Endodermal cell (in vitro differentiated cells): ENCODE results near the gene AIFM2. TPM values are rescaled to one million over a fixed set of nuclear protein-coding genes. Genes with fewer than 3 reads are reported as not detected.
A peak's percentile ranks its signal among the peaks of the same experiment; 100 is the strongest.

ENCODE experiments used
- DNase-seq: peaks from one replicate; pipeline ENCODE4 v3.0.0-alpha.2; 2017
- H3K27ac ChIP-seq: 2 replicates; pipeline ENCODE4 v1.5.1; 2013; ENCODE audit warnings: mild to moderate bottlenecking, low read depth, low read length, moderate library complexity
- H3K27me3 ChIP-seq: 2 replicates; pipeline ENCODE4 v1.6.1; 2013; ENCODE audit warnings: mild to moderate bottlenecking, low read length, moderate library complexity; ENCODE audit not compliant: insufficient read depth, control insufficient read depth, poor library complexity, severe bottlenecking
- H3K36me3 ChIP-seq: 2 replicates; pipeline ENCODE4 v1.7.0; 2013; ENCODE audit warnings: mild to moderate bottlenecking, low read length, moderate library complexity; ENCODE audit not compliant: control insufficient read depth, insufficient read depth
- H3K4me1 ChIP-seq: one replicate; pipeline ENCODE4 v1.7.0; 2013; ENCODE audit warnings: low read length; ENCODE audit not compliant: control insufficient read depth, insufficient read depth
- H3K4me3 ChIP-seq: 2 replicates; pipeline ENCODE4 v1.5.1; 2013; ENCODE audit warnings: mild to moderate bottlenecking, low read length, moderate library complexity
- H3K9ac ChIP-seq: 2 replicates; pipeline ENCODE4 v1.6.1; 2013; ENCODE audit warnings: mild to moderate bottlenecking, low read length, moderate library complexity; ENCODE audit not compliant: poor library complexity, severe bottlenecking; ENCODE audit errors: extremely low read depth
- H3K9me3 ChIP-seq: 2 replicates; pipeline ENCODE4 v1.6.1; 2013; ENCODE audit warnings: mild to moderate bottlenecking, low read length, moderate library complexity; ENCODE audit not compliant: control insufficient read depth
- H3K27ac Mint-ChIP-seq: 2 replicates; pipeline ENCODE4 v1.8.0; 2020; ENCODE audit warnings: mixed read lengths
- H3K27me3 Mint-ChIP-seq: 2 replicates; pipeline ENCODE4 v1.8.0; 2021; ENCODE audit warnings: mild to moderate bottlenecking, mixed read lengths; ENCODE audit not compliant: insufficient read depth
- H3K36me3 Mint-ChIP-seq: 2 replicates; pipeline ENCODE4 v1.8.0; 2020; ENCODE audit warnings: low read depth, mixed read lengths
- H3K4me1 Mint-ChIP-seq: 2 replicates; pipeline ENCODE4 v1.8.0; 2020; ENCODE audit warnings: mixed read lengths
- H3K4me3 Mint-ChIP-seq: 2 replicates; pipeline ENCODE4 v1.8.0; 2020; ENCODE audit warnings: mild to moderate bottlenecking, moderate library complexity, mixed read lengths
- H3K9me3 Mint-ChIP-seq: 2 replicates; pipeline ENCODE4 v1.8.0; 2020; ENCODE audit warnings: mild to moderate bottlenecking, mixed read lengths
- CTCF ChIP-seq: fragments of 200-600 bp; sonication (generic); conservative IDR thresholded peaks from 2 replicates; pipeline ENCODE4 v1.5.0; 2021; ENCODE audit warnings: antibody characterized with exemption, mild to moderate bottlenecking
- WGBS, 2 experiments: methylation state at CpG; one replicate each; pipeline versions ENCODE4 v1.1.5 to v1.1.7; 2013; ENCODE audit warnings: missing lambda C conversion rate in 2 of 2, mixed read lengths in 1 of 2; ENCODE audit not compliant: insufficient coverage in 1 of 2, insufficient read length in 1 of 2; 5-methylcytosine and 5-hydroxymethylcytosine counted together
- total RNA-seq, 2 donors: library from RNA; stranded (reverse); fragmentation: NEBNext Ultra II Directional in 1 of 2; extraction: Animal tissue kit (Norgen Biotek cat#: 25700) in 1 of 2; gene quantifications; 2 replicates in 1 of 2; 3 replicates in 1 of 2; pipeline ENCODE4 v1.2.1, GENCODE V29; 2021

Gene AIFM2
- total RNA-seq, 2 donors from 2014 or later = 7.1 to 7.6 TPM

GRCh38 chr10:70111496-70111895 lies 21.1 kb downstream of the AIFM2 start:
- Histone ChIP-seq H3K4me3 (no peak overlapping the region), H3K9me3 (no peaks in the 10 kb centered on the region), H3K9ac (no peak overlapping the region), H3K27ac (no peak overlapping the region), H3K27me3 (no peaks in the 10 kb centered on the region), H3K4me1 (no peaks in the 10 kb centered on the region), H3K36me3 (peaks cover 46% of the 10 kb centered on the region)
- no peak for DNase-seq
- H3K36me3 Mint-ChIP-seq = peaks cover 53% of the 10 kb centered on the region
- TF ChIP-seq CTCF = no peak
- no peaks in the 10 kb centered on the region for H3K9me3 Mint-ChIP-seq
- H3K27ac Mint-ChIP-seq = no peak overlapping the region
- H3K27me3 Mint-ChIP-seq = no peaks in the 10 kb centered on the region
- 95 to 97% methylated on average over 17 to 22 of the region's 22 CpGs for WGBS, 2 experiments
- H3K4me1 Mint-ChIP-seq = peaks cover 10% of the 10 kb centered on the region
- no peak overlapping the region for H3K4me3 Mint-ChIP-seq

GRCh38 chr10:70109064-70109729 lies 23.4 kb downstream of the AIFM2 start:
- Mint-ChIP-seq H3K27ac (no peak overlapping the region), H3K9me3 (no peaks in the 10 kb centered on the region), H3K4me1 (peaks cover 4% of the 10 kb centered on the region), H3K36me3 (peaks cover 70% of the 10 kb centered on the region), H3K27me3 (no peaks in the 10 kb centered on the region), H3K4me3 (no peak overlapping the region)
- Histone ChIP-seq H3K4me1 (no peaks in the 10 kb centered on the region), H3K4me3 (no peak overlapping the region), H3K9me3 (no peaks in the 10 kb centered on the region), H3K36me3 (peaks cover 51% of the 10 kb centered on the region), H3K27ac (no peak overlapping the region), H3K27me3 (no peaks in the 10 kb centered on the region), H3K9ac (no peak overlapping the region)
- 90 to 93% methylated on average over 15 to 18 of the region's 18 CpGs for WGBS, 2 experiments
- no peak for DNase-seq
- TF ChIP-seq CTCF = no peak

- WGBS, 2 experiments = 77 to 84% methylated on average over 14 to 22 of the region's 22 CpGs
- H3K4me1 Mint-ChIP-seq = peaks cover 4% of the 10 kb centered on the region
- H3K4me3 Mint-ChIP-seq = no peak overlapping the region
- Histone ChIP-seq H3K4me3 (no peak overlapping the region), H3K27ac (no peak overlapping the region), H3K4me1 (no peaks in the 10 kb centered on the region), H3K9ac (no peak overlapping the region), H3K36me3 (peaks cover 64% of the 10 kb centered on the region), H3K27me3 (no peaks in the 10 kb centered on the region), H3K9me3 (no peaks in the 10 kb centered on the region)
- H3K36me3 Mint-ChIP-seq = peaks cover 72% of the 10 kb centered on the region
- no peak overlapping the region for H3K27ac Mint-ChIP-seq
- no peaks in the 10 kb centered on the region for H3K27me3 Mint-ChIP-seq
- DNase-seq = peak; percentile 93
- peak; percentile 90 for TF ChIP-seq CTCF
- no peaks in the 10 kb centered on the region for H3K9me3 Mint-ChIP-seq
These were observed 25.4 kb downstream of the AIFM2 start for GRCh38 chr10:70106958-70107791.
